H1 (cell line): Measurements from ENCODE around the gene SPAAR.

Source experiments
- CEBPB ChIP-seq: IDR thresholded peaks from 2 replicates; pipeline ENCODE4 v1.6.1; 2012; ENCODE audit warnings: low read depth, low read length
- POLR2AphosphoS5 ChIP-seq: IDR thresholded peaks from 2 replicates; pipeline ENCODE4 v1.6.1; 2011; ENCODE audit warnings: low read depth, low read length
- TF ChIP-seq, protein P1 (sequence below), 3 experiments: IDR thresholded peaks; 1 replicate in 2 of 3; 2 replicates in 1 of 3; pipeline versions ENCODE4 v1.5.1 to v1.6.1; 2011; ENCODE audit warnings: low read length in 3 of 3, mild to moderate bottlenecking in 3 of 3, inconsistent platforms in 2 of 3, low read depth in 1 of 3, moderate library complexity in 1 of 3; ENCODE audit not compliant: insufficient read depth in 1 of 3; ENCODE audit errors: control extremely low read depth in 1 of 3

DNA sequence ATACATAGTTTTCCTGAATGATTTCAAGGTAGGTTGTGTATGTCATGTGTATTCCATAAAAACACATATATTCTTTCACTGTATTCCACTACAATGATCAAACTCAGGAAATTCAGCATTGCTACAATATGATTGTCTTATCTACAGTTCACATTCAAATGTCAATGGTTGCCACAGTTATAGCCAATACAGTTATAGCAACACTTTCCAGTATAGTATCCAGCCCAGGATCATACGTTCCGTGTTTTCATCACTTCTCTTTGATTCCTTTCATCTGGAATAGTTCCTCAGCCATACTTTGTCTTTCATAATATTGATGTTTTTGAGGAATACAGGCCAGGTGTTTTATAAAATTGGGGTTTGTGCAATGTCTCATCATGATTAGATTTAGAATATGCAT is 39.2 kb downstream of the SPAAR start:
- TF ChIP-seq, protein P1, sequence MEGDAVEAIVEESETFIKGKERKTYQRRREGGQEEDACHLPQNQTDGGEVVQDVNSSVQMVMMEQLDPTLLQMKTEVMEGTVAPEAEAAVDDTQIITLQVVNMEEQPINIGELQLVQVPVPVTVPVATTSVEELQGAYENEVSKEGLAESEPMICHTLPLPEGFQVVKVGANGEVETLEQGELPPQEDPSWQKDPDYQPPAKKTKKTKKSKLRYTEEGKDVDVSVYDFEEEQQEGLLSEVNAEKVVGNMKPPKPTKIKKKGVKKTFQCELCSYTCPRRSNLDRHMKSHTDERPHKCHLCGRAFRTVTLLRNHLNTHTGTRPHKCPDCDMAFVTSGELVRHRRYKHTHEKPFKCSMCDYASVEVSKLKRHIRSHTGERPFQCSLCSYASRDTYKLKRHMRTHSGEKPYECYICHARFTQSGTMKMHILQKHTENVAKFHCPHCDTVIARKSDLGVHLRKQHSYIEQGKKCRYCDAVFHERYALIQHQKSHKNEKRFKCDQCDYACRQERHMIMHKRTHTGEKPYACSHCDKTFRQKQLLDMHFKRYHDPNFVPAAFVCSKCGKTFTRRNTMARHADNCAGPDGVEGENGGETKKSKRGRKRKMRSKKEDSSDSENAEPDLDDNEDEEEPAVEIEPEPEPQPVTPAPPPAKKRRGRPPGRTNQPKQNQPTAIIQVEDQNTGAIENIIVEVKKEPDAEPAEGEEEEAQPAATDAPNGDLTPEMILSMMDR (IDR thresholded peaks at IDR 0.05; ENCODE audit: control extremely low read depth in 1 of 3, insufficient read depth in 1 of 3, low read depth in 1 of 3, low read length in 3 of 3) = no peak
- no peak for TF ChIP-seq POLR2AphosphoS5
- TF ChIP-seq CEBPB = no peak
